Natural killer cell (primary cell): ENCODE measurements around the gene BARHL1. TPM values are rescaled to one million over a fixed set of nuclear protein-coding genes. Genes with fewer than 3 reads are reported as not detected.

Experiments
- ATAC-seq, 3 donors: fragments of 150-1000 bp in 2 of 3; fragments of 200-7000 bp in 1 of 3; cut with Tn5 transposase; 1 replicate in 1 of 3; 2 replicates in 2 of 3; pipeline ENCODE4 v1.10.0; 2021; ENCODE audit warnings: mild to moderate bottlenecking in 2 of 3, moderate library complexity in 2 of 3
- DNase-seq, 2 donors: peaks; one replicate each; pipeline versions ENCODE4 v3.0.0 to v3.0.0-alpha.2; 2013 to 2021; ENCODE audit warnings: mixed read lengths in 1 of 2
- H3K27ac ChIP-seq: one replicate; pipeline ENCODE4 v1.5.1; 2013; ENCODE audit warnings: mild to moderate bottlenecking, low read length
- H3K27me3 ChIP-seq: one replicate; pipeline ENCODE4 v1.6.1; 2013; ENCODE audit warnings: low read length; ENCODE audit not compliant: control insufficient read depth, insufficient read depth
- H3K36me3 ChIP-seq: one replicate; pipeline ENCODE4 v1.6.1; 2013; ENCODE audit warnings: low read length; ENCODE audit not compliant: control insufficient read depth, insufficient read depth
- H3K4me1 ChIP-seq: one replicate; pipeline ENCODE4 v1.6.1; 2013; ENCODE audit warnings: low read length; ENCODE audit not compliant: control insufficient read depth, insufficient read depth
- H3K4me3 ChIP-seq: one replicate; pipeline ENCODE4 v1.5.1; 2013; ENCODE audit warnings: low read length
- H3K9me3 ChIP-seq: one replicate; pipeline ENCODE4 v1.6.1; 2013; ENCODE audit warnings: low read length; ENCODE audit not compliant: control insufficient read depth, insufficient read depth
- H3K27ac Mint-ChIP-seq, 2 donors: one replicate each; pipeline ENCODE4 v1.8.0; 2022; ENCODE audit warnings: mild to moderate bottlenecking in 2 of 2, mixed read lengths in 2 of 2, moderate library complexity in 1 of 2
- H3K27me3 Mint-ChIP-seq, 2 donors: one replicate each; pipeline ENCODE4 v1.8.0; 2022; ENCODE audit warnings: low read depth in 2 of 2, mixed read lengths in 2 of 2
- H3K36me3 Mint-ChIP-seq: one replicate; pipeline ENCODE4 v1.8.0; 2022; ENCODE audit warnings: mixed read lengths
- H3K4me1 Mint-ChIP-seq, 2 donors: one replicate each; pipeline ENCODE4 v1.8.0; 2022; ENCODE audit warnings: mixed read lengths in 2 of 2
- H3K4me3 Mint-ChIP-seq: one replicate; pipeline ENCODE4 v1.8.0; 2022; ENCODE audit warnings: mild to moderate bottlenecking, moderate library complexity, mixed read lengths
- H3K9me3 Mint-ChIP-seq, 2 donors: one replicate each; pipeline ENCODE4 v1.8.0; 2022; ENCODE audit warnings: mixed read lengths in 2 of 2
- WGBS: methylation state at CpG from one replicate; pipeline ENCODE4 v1.1.7; 2013; ENCODE audit warnings: missing lambda C conversion rate; ENCODE audit not compliant: insufficient coverage; 5-methylcytosine and 5-hydroxymethylcytosine counted together
- intact Hi-C: fragments of 100-400 bp; cut with micrococcal nuclease; formaldehyde crosslinking; loops from one replicate; pipeline ENCODE4 v1.14.2; 2022
- total RNA-seq, 4 donors: library from RNA; stranded (reverse); fragments of 120-200 nt in 1 of 4; gene quantifications; one replicate each; pipeline versions ENCODE4 v1.2.3 to v1.2.4, GENCODE V29; 2013 to 2022
- TF ChIP-seq, protein P1 (sequence below): fragments of 200-600 bp; IDR thresholded peaks from one replicate; pipeline ENCODE4 v1.8.0; 2022; ENCODE audit warnings: antibody characterized with exemption

BARHL1 gene
- not detected for total RNA-seq
- not detected for total RNA-seq (2013)

DNA sequence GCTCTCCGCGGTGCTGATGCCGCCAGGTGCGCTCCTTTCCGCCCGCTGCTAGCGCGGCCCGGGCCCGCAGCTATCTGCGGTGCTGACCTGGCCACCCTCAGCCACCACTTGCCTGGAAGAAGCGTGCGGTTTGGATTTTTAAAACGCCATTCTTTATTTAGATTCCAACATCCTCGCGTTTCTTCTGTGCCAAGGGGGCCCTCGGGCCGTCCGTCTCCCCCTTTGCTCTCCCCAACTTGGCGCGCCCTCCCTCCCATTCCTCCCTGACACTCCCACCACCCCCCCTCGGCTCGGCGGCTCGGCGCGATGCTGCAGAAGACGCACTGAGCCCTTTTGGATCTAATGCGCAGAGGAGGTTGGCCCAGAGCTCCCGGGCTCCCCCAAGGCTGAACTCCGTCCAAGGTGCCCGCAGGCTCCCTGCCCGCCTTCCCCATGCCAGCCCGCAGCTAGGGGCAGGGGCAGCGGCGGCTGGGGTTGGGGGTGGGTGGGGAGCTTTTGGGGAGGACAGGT, at the start of gene BARHL1:
TSS of gene BARHL1 (plus strand) at position 331 of the 510 bp plus-strand sequence. CDS start 192 bp downstream, outside the sequence.
- intact Hi-C loops, result no loop called here
- H3K9me3 ChIP-seq, result no peaks in the 10 kb centered on the region
- peaks cover 23% of the 10 kb centered on the region for H3K4me1 ChIP-seq
- H3K4me1 Mint-ChIP-seq, result peaks cover 9 to 11% of the 10 kb centered on the region in 2 donors
- WGBS, result 9% methylated on average over 34 of the region's 36 CpGs
- no peak for ATAC-seq
- H3K27me3 ChIP-seq, result peaks cover 89% of the 10 kb centered on the region
- peak within 1 kb of the TSS; percentile 26 to 42 for H3K27ac Mint-ChIP-seq
- peaks cover 56 to 65% of the 10 kb centered on the region in 2 donors for H3K27me3 Mint-ChIP-seq
- H3K4me3 Mint-ChIP-seq, result peak within 1 kb of the TSS; percentile 84
- H3K9me3 Mint-ChIP-seq, result no peaks in the 10 kb centered on the region
- H3K27ac ChIP-seq, result no peak within 1 kb of the TSS
- TF ChIP-seq, protein P1, sequence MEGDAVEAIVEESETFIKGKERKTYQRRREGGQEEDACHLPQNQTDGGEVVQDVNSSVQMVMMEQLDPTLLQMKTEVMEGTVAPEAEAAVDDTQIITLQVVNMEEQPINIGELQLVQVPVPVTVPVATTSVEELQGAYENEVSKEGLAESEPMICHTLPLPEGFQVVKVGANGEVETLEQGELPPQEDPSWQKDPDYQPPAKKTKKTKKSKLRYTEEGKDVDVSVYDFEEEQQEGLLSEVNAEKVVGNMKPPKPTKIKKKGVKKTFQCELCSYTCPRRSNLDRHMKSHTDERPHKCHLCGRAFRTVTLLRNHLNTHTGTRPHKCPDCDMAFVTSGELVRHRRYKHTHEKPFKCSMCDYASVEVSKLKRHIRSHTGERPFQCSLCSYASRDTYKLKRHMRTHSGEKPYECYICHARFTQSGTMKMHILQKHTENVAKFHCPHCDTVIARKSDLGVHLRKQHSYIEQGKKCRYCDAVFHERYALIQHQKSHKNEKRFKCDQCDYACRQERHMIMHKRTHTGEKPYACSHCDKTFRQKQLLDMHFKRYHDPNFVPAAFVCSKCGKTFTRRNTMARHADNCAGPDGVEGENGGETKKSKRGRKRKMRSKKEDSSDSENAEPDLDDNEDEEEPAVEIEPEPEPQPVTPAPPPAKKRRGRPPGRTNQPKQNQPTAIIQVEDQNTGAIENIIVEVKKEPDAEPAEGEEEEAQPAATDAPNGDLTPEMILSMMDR, result no peak
- DNase-seq, result no peak
- no peaks in the 10 kb centered on the region for H3K36me3 ChIP-seq
- H3K4me3 ChIP-seq, result no peak within 1 kb of the TSS
- no peaks in the 10 kb centered on the region for H3K36me3 Mint-ChIP-seq

DNA sequence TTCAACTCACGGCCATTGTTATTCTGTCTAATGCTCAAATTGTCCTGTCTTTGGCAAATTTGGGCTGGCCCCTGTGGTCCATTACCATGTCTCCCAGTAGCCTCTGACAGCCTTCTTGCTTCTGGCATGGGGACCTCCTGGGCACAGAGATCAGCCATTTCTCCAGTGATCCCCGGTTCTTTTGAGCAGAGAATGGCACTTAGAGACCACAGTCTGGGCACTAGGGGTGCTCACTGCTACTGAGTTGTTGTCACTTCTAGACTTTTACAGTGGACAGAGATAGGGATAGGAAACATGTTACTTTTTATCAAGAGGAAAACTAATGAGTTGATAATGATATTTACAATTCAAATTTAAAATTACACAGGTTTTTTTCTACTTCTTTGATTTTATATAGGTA, 47.6 kb upstream of the BARHL1 start:
- TF ChIP-seq, protein P1, result no peak
- Mint-ChIP-seq H3K4me3 (no peak overlapping the region), H3K27ac (no peak overlapping the region), H3K9me3 (no peaks in the 10 kb centered on the region), H3K4me1 (no peaks in the 10 kb centered on the region), H3K27me3 (peaks cover 20 to 21% of the 10 kb centered on the region in 2 donors), H3K36me3 (no peaks in the 10 kb centered on the region)
- Histone ChIP-seq H3K27me3 (peaks cover 4% of the 10 kb centered on the region), H3K4me1 (peaks cover 4% of the 10 kb centered on the region), H3K9me3 (no peaks in the 10 kb centered on the region), H3K27ac (no peak overlapping the region), H3K4me3 (no peak overlapping the region), H3K36me3 (no peaks in the 10 kb centered on the region)
- ATAC-seq (no peak), DNase-seq (no peak)
- intact Hi-C loops, result loop anchor here (1.0 kb wide), 1 partner anchor 40 kb away; no protein-coding TSS in a partner anchor
- 94% methylated on average over 2 of the region's 2 CpGs for WGBS

DNA sequence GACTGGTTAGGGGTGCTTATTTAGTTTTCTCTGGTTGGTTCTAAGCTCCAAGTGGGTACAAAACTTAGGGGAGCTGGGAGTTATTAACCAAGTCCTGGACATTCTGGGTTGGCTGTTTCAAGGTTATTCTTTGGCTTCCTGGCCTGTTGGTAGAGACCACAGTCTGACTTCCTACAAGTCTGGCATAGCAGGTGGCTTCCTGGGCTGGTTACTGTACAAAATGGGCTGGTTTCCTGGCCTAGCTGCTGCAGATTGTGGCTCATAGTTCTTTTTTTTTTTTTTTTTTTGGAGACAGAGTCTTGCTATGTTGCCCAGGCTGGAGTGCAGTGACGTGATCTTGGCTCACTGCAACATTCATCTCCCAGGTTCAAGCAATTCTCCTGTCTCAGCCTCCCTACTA, 46.3 kb upstream of the BARHL1 start:
- no peaks in the 10 kb centered on the region for H3K9me3 ChIP-seq
- Mint-ChIP-seq H3K4me3 (no peak overlapping the region), H3K4me1 (no peaks in the 10 kb centered on the region), H3K27me3 (peaks cover 12 to 14% of the 10 kb centered on the region in 2 donors), H3K27ac (no peak overlapping the region), H3K36me3 (no peaks in the 10 kb centered on the region), H3K9me3 (no peaks in the 10 kb centered on the region)
- no peak overlapping the region for H3K4me3 ChIP-seq
- peaks cover 4% of the 10 kb centered on the region for H3K4me1 ChIP-seq
- WGBS, result 86% methylated on average over 1 of the region's 1 CpG
- no peak for ATAC-seq
- no peak for DNase-seq
- H3K27me3 ChIP-seq, result peaks cover 4% of the 10 kb centered on the region
- no peak overlapping the region for H3K27ac ChIP-seq
- TF ChIP-seq, protein P1, result no peak
- intact Hi-C loops, result no loop called here
- no peaks in the 10 kb centered on the region for H3K36me3 ChIP-seq

DNA sequence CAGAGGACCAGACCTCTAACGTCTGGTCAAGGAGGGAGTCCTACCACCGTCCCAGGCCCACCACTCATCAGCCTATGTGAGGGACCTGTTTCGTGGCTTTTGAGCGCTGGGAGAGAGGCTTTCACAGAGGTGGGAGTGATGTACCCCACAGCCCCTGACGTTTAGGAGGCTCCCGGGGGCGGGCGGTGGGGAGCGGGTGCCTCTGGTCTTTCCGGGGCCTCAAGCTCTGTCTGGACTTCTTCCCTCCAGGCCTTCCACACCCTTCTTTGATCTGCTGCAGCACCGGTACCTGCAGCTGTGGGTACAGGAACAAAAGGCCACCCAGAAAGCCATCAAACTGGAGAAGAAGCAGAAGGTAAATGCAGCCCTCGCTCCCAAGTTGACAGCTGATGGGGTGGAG, 45.1 kb upstream of the BARHL1 start:
- H3K27me3 Mint-ChIP-seq, result peaks cover 0 to 5% of the 10 kb centered on the region in 2 donors
- no peaks in the 10 kb centered on the region for H3K36me3 ChIP-seq
- no peaks in the 10 kb centered on the region for H3K36me3 Mint-ChIP-seq
- no peak overlapping the region for H3K4me3 ChIP-seq
- H3K4me1 Mint-ChIP-seq, result no peaks in the 10 kb centered on the region
- no peak for ATAC-seq
- 95% methylated on average over 12 of the region's 12 CpGs for WGBS
- intact Hi-C loops, result no loop called here
- H3K9me3 ChIP-seq, result no peaks in the 10 kb centered on the region
- no peaks in the 10 kb centered on the region for H3K27me3 ChIP-seq
- H3K4me1 ChIP-seq, result peaks cover 4% of the 10 kb centered on the region
- no peak for DNase-seq
- no peaks in the 10 kb centered on the region for H3K9me3 Mint-ChIP-seq
- no peak overlapping the region for H3K27ac Mint-ChIP-seq
- TF ChIP-seq, protein P1, result no peak
- H3K4me3 Mint-ChIP-seq, result no peak overlapping the region
- H3K27ac ChIP-seq, result no peak overlapping the region
